ENCODE results near the gene WDR75. TPM values are rescaled to one million over a fixed set of nuclear protein-coding genes. Genes with fewer than 3 reads are reported as not detected.

The WDR75 gene
- total RNA-seq, 2 donors from 2014 or later: 15.3 to 30.7 TPM

- peaks cover 5% of the 10 kb centered on the region for H3K4me1 ChIP-seq (replicated peaks)
- H3K36me3 ChIP-seq: no peaks in the 10 kb centered on the region
- no peak for DNase-seq (ENCODE audit: low spot score)
- no peaks in the 10 kb centered on the region for H3K9me3 ChIP-seq
- H3K4me3 ChIP-seq: no peak overlapping the region
- intact Hi-C loops (cut with DNase I): no loop called here
- 42% methylated on average over 1 of the region's 1 CpG for WGBS
- no peaks in the 10 kb centered on the region for H3K27me3 ChIP-seq (replicated peaks; ENCODE audit: insufficient read depth)
- H3K27ac ChIP-seq: no peak overlapping the region
- TF ChIP-seq POLR2AphosphoS5 (IDR thresholded peaks at IDR 0.05): no peak
- TF ChIP-seq CTCF (IDR thresholded peaks at IDR 0.05): no peak
- no peak for TF ChIP-seq POLR2A (IDR thresholded peaks at IDR 0.05)
These were observed 3.3 kb upstream of the WDR75 start for GRCh38 chr2:189437926-189438325.

- WGBS: 52% methylated on average over 1 of the region's 1 CpG
- no peak for TF ChIP-seq CTCF (IDR thresholded peaks at IDR 0.05)
- no peak for TF ChIP-seq POLR2AphosphoS5 (IDR thresholded peaks at IDR 0.05)
- no peak for TF ChIP-seq POLR2A (IDR thresholded peaks at IDR 0.05)
- H3K4me1 ChIP-seq (replicated peaks): peaks cover 5% of the 10 kb centered on the region
- no peak for DNase-seq (ENCODE audit: low spot score)
- no peak overlapping the region for H3K4me3 ChIP-seq
- no peaks in the 10 kb centered on the region for H3K9me3 ChIP-seq
- H3K36me3 ChIP-seq: no peaks in the 10 kb centered on the region
- no peak overlapping the region for H3K27ac ChIP-seq
- no peaks in the 10 kb centered on the region for H3K27me3 ChIP-seq (replicated peaks; ENCODE audit: insufficient read depth)
- intact Hi-C loops (cut with DNase I): no loop called here
These were observed 1.9 kb upstream of the WDR75 start for GRCh38 chr2:189439342-189439741.

- intact Hi-C loops (cut with DNase I): no loop called here
- peak overlapping the region; percentile 69 to 79 for H3K4me3 ChIP-seq
- peaks cover 5% of the 10 kb centered on the region for H3K4me1 ChIP-seq (replicated peaks)
- DNase-seq (ENCODE audit: low spot score): no peak
- peak overlapping the region; percentile 80 to 87 for H3K27ac ChIP-seq
- no peaks in the 10 kb centered on the region for H3K36me3 ChIP-seq
- TF ChIP-seq POLR2A (IDR thresholded peaks at IDR 0.05) (no peak), POLR2AphosphoS5 (IDR thresholded peaks at IDR 0.05) (no peak)
- H3K9me3 ChIP-seq: no peaks in the 10 kb centered on the region
- under 1% methylated on average over 8 of the region's 8 CpGs for WGBS
- H3K27me3 ChIP-seq (replicated peaks; ENCODE audit: insufficient read depth): no peaks in the 10 kb centered on the region
These were observed 679 bp upstream of the WDR75 start for GRCh38 chr2:189440644-189440946.

GRCh38 chr2:189441709-189442074, 418 bp downstream of the WDR75 start:
- TF ChIP-seq CTCF (IDR thresholded peaks at IDR 0.05) (no peak), POLR2AphosphoS5 (IDR thresholded peaks at IDR 0.05) (no peak), POLR2A (IDR thresholded peaks at IDR 0.05) (no peak)
- no peaks in the 10 kb centered on the region for H3K36me3 ChIP-seq
- no peaks in the 10 kb centered on the region for H3K9me3 ChIP-seq
- intact Hi-C loops (cut with DNase I): no loop called here
- peak overlapping the region; percentile 80 to 87 for H3K27ac ChIP-seq
- H3K4me3 ChIP-seq: peak overlapping the region; percentile 69 to 79
- H3K4me1 ChIP-seq (replicated peaks): peaks cover 5% of the 10 kb centered on the region
- WGBS: 1% methylated on average over 12 of the region's 12 CpGs
- DNase-seq (ENCODE audit: low spot score): peak; percentile 32
- no peaks in the 10 kb centered on the region for H3K27me3 ChIP-seq (replicated peaks; ENCODE audit: insufficient read depth)

- H3K4me3 ChIP-seq: no peak overlapping the region
- intact Hi-C loops (cut with DNase I): no loop called here
- no peak for DNase-seq (ENCODE audit: low spot score)
- TF ChIP-seq POLR2AphosphoS5 (IDR thresholded peaks at IDR 0.05) (no peak), CTCF (IDR thresholded peaks at IDR 0.05) (no peak), POLR2A (IDR thresholded peaks at IDR 0.05) (no peak)
- WGBS: 89% methylated on average over 10 of the region's 10 CpGs
- no peaks in the 10 kb centered on the region for H3K36me3 ChIP-seq
- H3K9me3 ChIP-seq: no peaks in the 10 kb centered on the region
- H3K27ac ChIP-seq: no peak overlapping the region
- H3K27me3 ChIP-seq (replicated peaks; ENCODE audit: insufficient read depth): no peaks in the 10 kb centered on the region
- H3K4me1 ChIP-seq (replicated peaks): peaks cover 5% of the 10 kb centered on the region
These were observed 1.2 kb downstream of the WDR75 start for GRCh38 chr2:189442468-189442867.

Data from prostate gland (tissue), 2 donors.